ENCODE measurements around the gene PRDX6. TPM values are rescaled to one million over a fixed set of nuclear protein-coding genes. Genes with fewer than 3 reads are reported as not detected.

The PRDX6 gene
- total RNA-seq, 2 experiments from 2014 or later, result 109 to 148 TPM

Other genes with a start within 250 kb of the PRDX6 start
- gene SLC9C2, start 125.7 kb downstream of the PRDX6 start, total RNA-seq (2014; rRNA removed; shearing (Covaris generic)), result not detected in 2 replicates
- gene SLC9C2, start 125.7 kb downstream of the PRDX6 start, total RNA-seq (2022), result not detected in 2 replicates
- not detected in 2 replicates for gene TEX50, start 158.0 kb downstream of the PRDX6 start, total RNA-seq (2014; rRNA removed; shearing (Covaris generic))
- not detected in 2 replicates for gene TEX50, start 158.0 kb downstream of the PRDX6 start, total RNA-seq (2022)
- not detected in 2 replicates for gene ANKRD45, start 192.5 kb downstream of the PRDX6 start, total RNA-seq (2014; rRNA removed; shearing (Covaris generic))
- gene ANKRD45, start 192.5 kb downstream of the PRDX6 start, total RNA-seq (2022), result 0.30 TPM in 1 of 2 replicates, not detected in the other
- 17.5 and 28.2 TPM in 2 replicates for gene KLHL20, start 237.6 kb downstream of the PRDX6 start, total RNA-seq (2014; rRNA removed; shearing (Covaris generic))
- gene KLHL20, start 237.6 kb downstream of the PRDX6 start, total RNA-seq (2022), result 22.6 and 25.7 TPM in 2 replicates

Measured in OCI-LY7 (cell line).